KMS-11 (cell line): ENCODE measurements around the gene TK1.
A peak's percentile ranks its signal among the peaks of the same experiment; 100 is the strongest.

ENCODE experiments used
- H2AFZ ChIP-seq: fragments of 200-600 bp; sonication (generic); 2 replicates; pipeline ENCODE4 v1.6.1; 2016; ENCODE audit warnings: antibody characterized with exemption, mixed run types, low read depth
- H3K27ac ChIP-seq: fragments of 200-600 bp; sonication (generic); 2 replicates; pipeline ENCODE4 v1.6.1; 2016; ENCODE audit warnings: mild to moderate bottlenecking, mixed run types
- H3K27me3 ChIP-seq: fragments of 200-600 bp; sonication (generic); 2 replicates; pipeline ENCODE4 v1.6.1; 2017; ENCODE audit warnings: mild to moderate bottlenecking, low read depth, mixed run types, moderate library complexity; ENCODE audit not compliant: insufficient read depth
- H3K36me3 ChIP-seq: fragments of 200-600 bp; sonication (generic); 2 replicates; pipeline ENCODE4 v1.6.1; 2017; ENCODE audit warnings: mild to moderate bottlenecking, mixed run types; ENCODE audit not compliant: insufficient read depth
- H3K4me1 ChIP-seq: fragments of 200-600 bp; sonication (generic); 2 replicates; pipeline ENCODE4 v1.6.1; 2016; ENCODE audit warnings: mild to moderate bottlenecking, low read depth, mixed run types; ENCODE audit not compliant: poor library complexity, severe bottlenecking
- H3K4me2 ChIP-seq: fragments of 200-600 bp; sonication (generic); 2 replicates; pipeline ENCODE4 v1.7.0; 2016; ENCODE audit warnings: mild to moderate bottlenecking, mixed run types
- H3K4me3 ChIP-seq: fragments of 200-600 bp; sonication (generic); IDR thresholded peaks from 2 replicates; pipeline ENCODE4 v1.6.1; 2017; ENCODE audit warnings: low read depth, low read length, mixed read lengths; ENCODE audit not compliant: insufficient read depth
- H3K79me2 ChIP-seq: fragments of 200-600 bp; sonication (generic); 2 replicates; pipeline ENCODE4 v1.6.1; 2016; ENCODE audit warnings: low read depth, mixed run types; ENCODE audit not compliant: insufficient read depth
- H3K9ac ChIP-seq: fragments of 200-600 bp; sonication (generic); 2 replicates; pipeline ENCODE4 v1.6.1; 2016; ENCODE audit warnings: mild to moderate bottlenecking, mixed run types
- H4K20me1 ChIP-seq: fragments of 200-600 bp; sonication (generic); 2 replicates; pipeline ENCODE4 v1.6.1; 2016; ENCODE audit warnings: mild to moderate bottlenecking, mixed run types; ENCODE audit not compliant: insufficient read depth
- CTCF ChIP-seq: fragments of 200-600 bp; sonication (generic); conservative IDR thresholded peaks from 2 replicates; pipeline ENCODE4 v1.6.1; 2017; ENCODE audit warnings: low read depth, mild to moderate bottlenecking, antibody characterized with exemption, low read length, moderate library complexity, mixed read lengths

The TK1 gene

GRCh38 chr17:78138204-78139060 lies 48.4 kb downstream of the TK1 start:
- H3K4me1 ChIP-seq = peaks cover 62% of the 10 kb centered on the region
- no peak overlapping the region for H3K27ac ChIP-seq
- H3K27me3 ChIP-seq = no peaks in the 10 kb centered on the region
- no peak overlapping the region for H3K9ac ChIP-seq
- H3K36me3 ChIP-seq = no peaks in the 10 kb centered on the region; the same call in 1 of the 2 replicates
- H3K4me2 ChIP-seq = no peak overlapping the region
- no peaks in the 10 kb centered on the region; the same call in 1 of the 2 replicates for H3K79me2 ChIP-seq
- H2AFZ ChIP-seq = no peak overlapping the region
- no peak overlapping the region for H3K4me3 ChIP-seq
- TF ChIP-seq CTCF = no peak
- H4K20me1 ChIP-seq = no peaks in the 10 kb centered on the region

- no peak overlapping the region for H3K9ac ChIP-seq
- no peak overlapping the region for H3K4me3 ChIP-seq
- H4K20me1 ChIP-seq = no peaks in the 10 kb centered on the region
- TF ChIP-seq CTCF = peak; percentile 86
- peak overlapping the region; percentile 13; the same call in 1 of the 2 replicates for H3K4me2 ChIP-seq
- H2AFZ ChIP-seq = no peak overlapping the region
- H3K27me3 ChIP-seq = no peaks in the 10 kb centered on the region
- peaks cover 55% of the 10 kb centered on the region for H3K4me1 ChIP-seq
- peaks cover 7% of the 10 kb centered on the region for H3K79me2 ChIP-seq
- no peaks in the 10 kb centered on the region; the same call in 1 of the 2 replicates for H3K36me3 ChIP-seq
- no peak overlapping the region for H3K27ac ChIP-seq
These were observed 49.3 kb downstream of the TK1 start for GRCh38 chr17:78137392-78138203.

DNA sequence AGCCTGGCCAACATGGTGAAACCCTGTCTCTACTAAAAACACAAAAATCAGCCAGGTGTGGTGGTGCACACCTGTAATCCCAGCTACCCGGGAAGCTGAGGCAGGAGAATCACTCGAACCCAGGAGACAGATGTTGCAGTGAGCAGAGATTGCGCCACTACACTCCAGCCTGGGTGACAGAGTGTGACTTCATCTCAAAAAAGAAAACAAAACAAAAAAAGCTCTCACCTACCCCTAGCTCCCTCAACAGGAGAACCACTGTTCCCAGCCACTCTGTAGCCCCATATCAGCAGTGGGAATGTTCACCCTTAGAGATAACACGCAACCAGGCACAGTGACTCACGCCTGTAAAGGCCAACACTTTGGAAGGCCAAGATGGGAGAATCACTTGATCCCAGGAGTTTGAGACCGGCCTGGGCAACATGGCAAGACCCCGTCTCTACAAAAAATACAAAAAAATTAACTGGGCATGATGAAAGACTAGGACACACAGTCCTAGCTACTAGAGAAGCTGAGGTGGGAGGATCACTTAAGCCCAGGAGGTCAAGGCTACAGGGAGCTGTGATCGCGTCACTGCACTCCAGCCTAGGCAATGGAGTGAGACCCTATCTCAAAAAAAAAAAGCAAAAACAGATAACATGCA lies 50.9 kb downstream of the TK1 start:
- H3K27me3 ChIP-seq = no peaks in the 10 kb centered on the region
- H3K79me2 ChIP-seq = peaks cover 17% of the 10 kb centered on the region
- no peak for TF ChIP-seq CTCF
- H2AFZ ChIP-seq = no peak overlapping the region
- peaks cover 47% of the 10 kb centered on the region for H3K4me1 ChIP-seq
- no peak overlapping the region for H3K4me2 ChIP-seq
- H3K27ac ChIP-seq = no peak overlapping the region
- H3K4me3 ChIP-seq = no peak overlapping the region
- H4K20me1 ChIP-seq = no peaks in the 10 kb centered on the region
- no peak overlapping the region for H3K9ac ChIP-seq
- no peaks in the 10 kb centered on the region; the same call in 1 of the 2 replicates for H3K36me3 ChIP-seq

- H3K36me3 ChIP-seq = no peaks in the 10 kb centered on the region; the same call in 1 of the 2 replicates
- H2AFZ ChIP-seq = no peak overlapping the region
- no peak for TF ChIP-seq CTCF
- no peak overlapping the region for H3K27ac ChIP-seq
- no peak overlapping the region for H3K4me2 ChIP-seq
- no peak overlapping the region for H3K4me3 ChIP-seq
- H3K27me3 ChIP-seq = no peaks in the 10 kb centered on the region
- H4K20me1 ChIP-seq = no peaks in the 10 kb centered on the region
- no peak overlapping the region for H3K9ac ChIP-seq
- H3K4me1 ChIP-seq = peaks cover 50% of the 10 kb centered on the region
- peaks cover 24% of the 10 kb centered on the region for H3K79me2 ChIP-seq
These were observed 51.9 kb downstream of the TK1 start for GRCh38 chr17:78134899-78135385.
